ENCODE results near the gene GARNL3. TPM values are rescaled to one million over a fixed set of nuclear protein-coding genes. Genes with fewer than 3 reads are reported as not detected.

GARNL3 gene
- total and polyA plus RNA-seq, 8 donors = 2.3 to 7.1 (median 3.4) TPM

DNA sequence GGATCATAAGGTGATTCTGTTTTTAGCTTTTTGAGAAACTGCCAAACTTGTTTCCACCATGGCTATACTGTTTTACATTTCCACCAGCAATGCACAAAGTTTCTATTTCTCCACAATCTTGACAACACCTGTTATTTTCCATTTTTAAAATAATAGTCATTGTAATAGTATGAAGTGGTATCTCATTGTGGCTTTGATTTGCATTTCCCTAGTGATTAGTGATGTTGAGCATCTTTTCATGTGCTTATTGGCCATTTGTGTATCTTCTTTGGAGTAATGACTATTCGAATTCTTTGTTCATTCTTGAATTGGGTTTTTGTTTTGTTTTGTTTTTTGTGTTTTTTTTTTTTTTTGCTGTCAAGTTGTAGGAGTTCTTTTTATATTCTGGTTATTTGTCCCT is 4.9 kb downstream of the GARNL3 start:
- H3K4me3 ChIP-seq = no peak overlapping the region
- H3K36me3 ChIP-seq = no peaks in the 10 kb centered on the region
- ATAC-seq = no peak
- H3K27me3 ChIP-seq = no peaks in the 10 kb centered on the region
- intact Hi-C loops (cut with DNase I) = no loop called here
- H3K27ac ChIP-seq = no peak overlapping the region
- no peak for FAIRE-seq
- TF ChIP-seq, protein P1, sequence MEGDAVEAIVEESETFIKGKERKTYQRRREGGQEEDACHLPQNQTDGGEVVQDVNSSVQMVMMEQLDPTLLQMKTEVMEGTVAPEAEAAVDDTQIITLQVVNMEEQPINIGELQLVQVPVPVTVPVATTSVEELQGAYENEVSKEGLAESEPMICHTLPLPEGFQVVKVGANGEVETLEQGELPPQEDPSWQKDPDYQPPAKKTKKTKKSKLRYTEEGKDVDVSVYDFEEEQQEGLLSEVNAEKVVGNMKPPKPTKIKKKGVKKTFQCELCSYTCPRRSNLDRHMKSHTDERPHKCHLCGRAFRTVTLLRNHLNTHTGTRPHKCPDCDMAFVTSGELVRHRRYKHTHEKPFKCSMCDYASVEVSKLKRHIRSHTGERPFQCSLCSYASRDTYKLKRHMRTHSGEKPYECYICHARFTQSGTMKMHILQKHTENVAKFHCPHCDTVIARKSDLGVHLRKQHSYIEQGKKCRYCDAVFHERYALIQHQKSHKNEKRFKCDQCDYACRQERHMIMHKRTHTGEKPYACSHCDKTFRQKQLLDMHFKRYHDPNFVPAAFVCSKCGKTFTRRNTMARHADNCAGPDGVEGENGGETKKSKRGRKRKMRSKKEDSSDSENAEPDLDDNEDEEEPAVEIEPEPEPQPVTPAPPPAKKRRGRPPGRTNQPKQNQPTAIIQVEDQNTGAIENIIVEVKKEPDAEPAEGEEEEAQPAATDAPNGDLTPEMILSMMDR (IDR thresholded peaks at IDR 0.05) = no peak
- no peaks in the 10 kb centered on the region for H3K9me3 ChIP-seq
- 88 to 89% methylated on average over 1 of the region's 1 CpG for WGBS, 2 donors
- DNase-seq = no peak
- H3K4me1 ChIP-seq = no peaks in the 10 kb centered on the region

DNA sequence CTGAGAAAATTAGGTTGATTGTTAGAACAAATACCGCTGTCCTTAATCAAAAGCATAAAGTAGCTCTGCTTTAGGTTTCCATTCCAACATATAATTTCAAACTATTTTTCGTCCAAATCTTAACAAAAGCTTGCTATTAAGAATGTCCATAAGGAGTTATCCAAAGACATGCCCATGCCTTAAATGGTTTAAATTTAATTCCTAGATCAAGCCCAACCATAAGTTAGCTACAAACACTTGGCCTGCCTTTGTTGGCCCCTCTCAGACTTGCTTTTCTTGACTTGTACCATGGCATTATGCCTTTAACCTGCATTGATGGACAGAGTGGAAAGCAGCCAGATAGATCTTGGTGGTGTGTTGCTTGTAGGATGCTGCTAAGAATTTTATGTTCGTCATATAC is 8.8 kb downstream of the GARNL3 start:
- no peaks in the 10 kb centered on the region for H3K27me3 ChIP-seq
- no peaks in the 10 kb centered on the region for H3K4me1 ChIP-seq
- ATAC-seq = no peak
- TF ChIP-seq, protein P1 (IDR thresholded peaks at IDR 0.05) = no peak
- no peaks in the 10 kb centered on the region for H3K36me3 ChIP-seq
- WGBS, 2 donors = 84 to 89% methylated on average over 3 of the region's 3 CpGs
- no peaks in the 10 kb centered on the region for H3K9me3 ChIP-seq
- H3K4me3 ChIP-seq = no peak overlapping the region
- no peak for DNase-seq
- intact Hi-C loops (cut with DNase I) = no loop called here
- FAIRE-seq = no peak
- no peak overlapping the region for H3K27ac ChIP-seq

- H3K27me3 ChIP-seq = no peaks in the 10 kb centered on the region
- WGBS, 2 donors = 58 to 64% methylated on average over 2 of the region's 2 CpGs
- H3K36me3 ChIP-seq = no peaks in the 10 kb centered on the region
- peaks cover 0 to 9% (median 0%) of the 10 kb centered on the region in 3 donors for H3K4me1 ChIP-seq
- FAIRE-seq = no peak
- H3K4me3 ChIP-seq = no peak overlapping the region
- H3K27ac ChIP-seq = peak overlapping the region in 1 of 4 donors; percentile 27
- H3K9me3 ChIP-seq = no peaks in the 10 kb centered on the region
- TF ChIP-seq, protein P1 (IDR thresholded peaks at IDR 0.05) = no peak
- no peak for DNase-seq
- intact Hi-C loops (cut with DNase I) = no loop called here
- ATAC-seq = peak in 1 of 4 donors; percentile 23
Measured at GRCh38 chr9:127277099-127277498, 12.5 kb downstream of the GARNL3 start.

- WGBS, 2 donors = 98 to 100% methylated on average over 1 of the region's 1 CpG
- Histone ChIP-seq H3K36me3 (no peaks in the 10 kb centered on the region), H3K27ac (no peak overlapping the region), H3K4me3 (no peak overlapping the region), H3K9me3 (no peaks in the 10 kb centered on the region), H3K4me1 (peaks cover 0 to 9% (median 0%) of the 10 kb centered on the region in 3 donors), H3K27me3 (no peaks in the 10 kb centered on the region)
- TF ChIP-seq, protein P1 (IDR thresholded peaks at IDR 0.05) = no peak
- DNase-seq (no peak), ATAC-seq (no peak), FAIRE-seq (peak; percentile 54)
- intact Hi-C loops (cut with DNase I) = no loop called here
Measured at GRCh38 chr9:127277770-127278169, 13.2 kb downstream of the GARNL3 start.

GRCh38 chr9:127278372-127278771 is 13.8 kb downstream of the GARNL3 start:
- no peak overlapping the region for H3K27ac ChIP-seq
- H3K27me3 ChIP-seq = no peaks in the 10 kb centered on the region
- TF ChIP-seq, protein P1 (IDR thresholded peaks at IDR 0.05) = no peak
- FAIRE-seq (no peak), DNase-seq (no peak), ATAC-seq (no peak)
- intact Hi-C loops (cut with DNase I) = no loop called here
- peaks cover 0 to 9% (median 0%) of the 10 kb centered on the region in 3 donors for H3K4me1 ChIP-seq
- WGBS, 2 donors = 89 to 93% methylated on average over 2 of the region's 2 CpGs
- H3K9me3 ChIP-seq = no peaks in the 10 kb centered on the region
- H3K36me3 ChIP-seq = no peaks in the 10 kb centered on the region
- H3K4me3 ChIP-seq = no peak overlapping the region

All from pancreas (tissue), 10 donors.